WERI-Rb-1 (cell line): Measurements from ENCODE around the gene MIDN.
A peak's percentile ranks its signal among the peaks of the same experiment; 100 is the strongest.

ENCODE experiments used
- DNase-seq: peaks from one replicate; pipeline ENCODE4 v3.0.0-alpha.2; 2020
- H3K27ac ChIP-seq: fragments of 250-450 bp; sonication (Bioruptor Pico); 2 replicates; pipeline ENCODE4 v1.5.1; 2020; ENCODE audit warnings: mild to moderate bottlenecking, moderate library complexity
- H3K27me3 ChIP-seq: fragments of 250-450 bp; sonication (Bioruptor Pico); 2 replicates; pipeline ENCODE4 v1.5.1; 2021; ENCODE audit warnings: mild to moderate bottlenecking, low read depth, moderate library complexity; ENCODE audit not compliant: insufficient read depth, severe bottlenecking
- H3K36me3 ChIP-seq: fragments of 250-450 bp; sonication (Bioruptor Pico); 2 replicates; pipeline ENCODE4 v1.5.1; 2020; ENCODE audit warnings: mild to moderate bottlenecking, moderate library complexity
- H3K4me3 ChIP-seq: 2 replicates; pipeline ENCODE4 v1.5.1; 2011; ENCODE audit warnings: low read depth, mild to moderate bottlenecking, control low read depth, low read length
- H3K9me3 ChIP-seq: fragments of 250-450 bp; sonication (Bioruptor Pico); 2 replicates; pipeline ENCODE4 v1.5.1; 2021; ENCODE audit warnings: mild to moderate bottlenecking, moderate library complexity; ENCODE audit not compliant: severe bottlenecking
- TF ChIP-seq, protein P1 (sequence below): IDR thresholded peaks from 2 replicates; pipeline ENCODE4 v1.5.1; 2011; ENCODE audit warnings: low read depth, mild to moderate bottlenecking, control low read depth, inconsistent platforms, low read length

MIDN gene

DNA sequence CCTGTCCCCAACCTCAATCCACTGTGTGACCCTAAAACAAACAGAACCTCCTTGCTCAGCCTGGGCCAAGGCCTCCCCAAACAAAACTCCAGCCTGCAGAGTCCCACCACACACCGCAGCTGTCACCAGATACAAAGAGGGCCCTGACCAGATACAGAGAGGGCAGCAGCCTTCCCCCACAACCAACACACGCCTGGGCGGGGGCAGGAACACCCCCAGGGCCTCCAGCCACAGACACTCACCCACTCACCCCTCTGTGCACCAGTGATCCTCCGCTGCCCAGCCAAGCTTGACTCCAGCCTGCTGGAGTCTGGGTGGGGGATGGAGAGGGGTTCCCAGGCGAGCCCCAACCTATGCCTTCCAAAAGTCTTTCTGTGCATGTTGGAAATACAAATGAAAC lies 14.8 kb downstream of the MIDN start:
- Histone ChIP-seq H3K4me3 (no peak overlapping the region), H3K27me3 (no peaks in the 10 kb centered on the region), H3K27ac (no peak overlapping the region), H3K36me3 (peaks cover 1% of the 10 kb centered on the region), H3K9me3 (no peaks in the 10 kb centered on the region)
- DNase-seq: no peak
- TF ChIP-seq, protein P1, sequence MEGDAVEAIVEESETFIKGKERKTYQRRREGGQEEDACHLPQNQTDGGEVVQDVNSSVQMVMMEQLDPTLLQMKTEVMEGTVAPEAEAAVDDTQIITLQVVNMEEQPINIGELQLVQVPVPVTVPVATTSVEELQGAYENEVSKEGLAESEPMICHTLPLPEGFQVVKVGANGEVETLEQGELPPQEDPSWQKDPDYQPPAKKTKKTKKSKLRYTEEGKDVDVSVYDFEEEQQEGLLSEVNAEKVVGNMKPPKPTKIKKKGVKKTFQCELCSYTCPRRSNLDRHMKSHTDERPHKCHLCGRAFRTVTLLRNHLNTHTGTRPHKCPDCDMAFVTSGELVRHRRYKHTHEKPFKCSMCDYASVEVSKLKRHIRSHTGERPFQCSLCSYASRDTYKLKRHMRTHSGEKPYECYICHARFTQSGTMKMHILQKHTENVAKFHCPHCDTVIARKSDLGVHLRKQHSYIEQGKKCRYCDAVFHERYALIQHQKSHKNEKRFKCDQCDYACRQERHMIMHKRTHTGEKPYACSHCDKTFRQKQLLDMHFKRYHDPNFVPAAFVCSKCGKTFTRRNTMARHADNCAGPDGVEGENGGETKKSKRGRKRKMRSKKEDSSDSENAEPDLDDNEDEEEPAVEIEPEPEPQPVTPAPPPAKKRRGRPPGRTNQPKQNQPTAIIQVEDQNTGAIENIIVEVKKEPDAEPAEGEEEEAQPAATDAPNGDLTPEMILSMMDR: no peak

DNA sequence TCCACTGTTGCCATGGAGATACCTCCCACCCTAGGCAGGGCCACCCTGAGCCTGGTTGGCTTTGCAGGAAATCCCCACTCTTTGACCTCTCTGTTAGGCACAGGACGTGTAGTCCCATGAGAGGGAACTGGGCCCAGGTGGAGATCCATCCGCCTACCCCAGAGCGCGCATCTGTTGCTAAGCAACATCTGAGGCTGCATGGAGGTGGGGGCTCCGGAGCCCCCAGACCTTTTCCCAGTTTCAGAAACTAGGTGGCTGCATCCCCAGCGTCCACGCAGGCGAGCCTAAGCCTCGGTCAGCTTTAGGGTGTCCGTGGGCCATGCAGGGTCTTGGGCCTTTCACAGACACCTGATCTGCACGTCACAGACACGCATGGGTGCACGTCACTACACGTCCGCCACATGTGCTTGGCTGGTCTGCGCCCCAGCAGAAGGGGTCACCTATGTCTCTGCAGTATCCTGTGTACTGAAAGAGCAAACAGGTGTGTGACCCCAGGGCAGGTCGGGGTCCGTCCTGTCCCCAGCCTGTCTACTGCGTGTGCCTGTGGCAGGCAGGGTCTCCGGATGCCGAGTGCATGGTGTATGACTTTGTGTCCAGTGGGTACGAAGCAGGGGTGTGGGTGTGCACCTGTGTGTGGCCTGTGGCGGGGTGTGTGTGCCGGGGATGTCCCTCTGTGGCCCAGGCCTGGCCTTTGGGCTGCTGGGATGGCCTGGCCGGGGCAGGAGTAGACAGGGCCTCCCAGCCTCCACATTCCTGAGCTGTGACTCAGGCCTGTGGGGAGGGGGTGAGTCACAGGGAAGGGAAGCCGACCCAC lies 16.6 kb downstream of the MIDN start:
- Histone ChIP-seq H3K27me3 (no peaks in the 10 kb centered on the region), H3K27ac (no peak overlapping the region), H3K9me3 (no peaks in the 10 kb centered on the region), H3K4me3 (no peak overlapping the region), H3K36me3 (peaks cover 4% of the 10 kb centered on the region)
- no peak for DNase-seq
- TF ChIP-seq, protein P1: no peak

GRCh38 chr19:1265615-1266128 lies 17.3 kb downstream of the MIDN start:
- Histone ChIP-seq H3K4me3 (peak overlapping the region; percentile 54), H3K36me3 (peaks cover 10% of the 10 kb centered on the region), H3K27me3 (no peaks in the 10 kb centered on the region), H3K9me3 (no peaks in the 10 kb centered on the region), H3K27ac (no peak overlapping the region)
- DNase-seq: no peak
- TF ChIP-seq, protein P1: no peak

DNA sequence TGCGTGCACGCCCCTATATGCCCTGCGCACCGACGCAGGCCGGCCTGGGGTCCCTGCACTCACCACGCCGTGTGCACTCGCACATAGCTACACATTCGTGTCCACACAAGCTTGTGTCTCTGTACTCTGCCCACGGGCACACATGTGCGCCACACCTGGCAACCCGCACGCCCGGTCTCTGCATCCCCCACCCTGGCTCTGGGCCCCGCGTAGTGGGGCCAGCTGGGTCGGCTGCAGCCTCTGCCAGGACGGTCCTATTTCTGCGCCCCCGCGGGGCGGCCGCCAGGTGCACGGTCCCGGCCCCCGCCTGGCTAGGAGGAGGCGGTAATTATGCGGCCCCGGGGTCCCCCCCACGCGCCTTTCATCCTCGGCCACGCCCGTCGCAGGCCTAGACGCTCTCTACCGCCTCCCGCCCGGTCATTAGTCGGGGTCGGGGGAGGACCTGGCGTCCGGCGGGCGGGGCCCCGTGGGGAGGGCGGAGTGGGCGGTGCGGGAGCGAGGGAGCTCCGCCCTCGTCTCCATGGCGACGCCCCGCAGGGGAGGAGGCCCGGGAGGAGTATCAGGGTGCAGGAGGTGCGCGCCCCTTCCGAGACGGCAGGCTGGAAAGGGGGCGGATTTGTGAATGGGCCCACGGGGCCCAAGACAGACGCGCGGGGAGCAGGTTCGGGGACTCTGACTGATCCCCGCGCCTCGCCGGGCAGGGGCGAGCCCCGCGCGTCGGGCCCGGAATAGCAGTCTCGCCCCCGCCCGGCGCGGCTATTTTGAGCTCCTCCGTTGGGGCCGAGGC lies 17.9 kb downstream of the MIDN start:
- DNase-seq: peak; percentile 91
- H3K27me3 ChIP-seq: no peaks in the 10 kb centered on the region
- TF ChIP-seq, protein P1: no peak
- peaks cover 17% of the 10 kb centered on the region for H3K36me3 ChIP-seq
- H3K9me3 ChIP-seq: no peaks in the 10 kb centered on the region
- H3K4me3 ChIP-seq: peak overlapping the region; percentile 54
- H3K27ac ChIP-seq: peak overlapping the region; percentile 73

DNA sequence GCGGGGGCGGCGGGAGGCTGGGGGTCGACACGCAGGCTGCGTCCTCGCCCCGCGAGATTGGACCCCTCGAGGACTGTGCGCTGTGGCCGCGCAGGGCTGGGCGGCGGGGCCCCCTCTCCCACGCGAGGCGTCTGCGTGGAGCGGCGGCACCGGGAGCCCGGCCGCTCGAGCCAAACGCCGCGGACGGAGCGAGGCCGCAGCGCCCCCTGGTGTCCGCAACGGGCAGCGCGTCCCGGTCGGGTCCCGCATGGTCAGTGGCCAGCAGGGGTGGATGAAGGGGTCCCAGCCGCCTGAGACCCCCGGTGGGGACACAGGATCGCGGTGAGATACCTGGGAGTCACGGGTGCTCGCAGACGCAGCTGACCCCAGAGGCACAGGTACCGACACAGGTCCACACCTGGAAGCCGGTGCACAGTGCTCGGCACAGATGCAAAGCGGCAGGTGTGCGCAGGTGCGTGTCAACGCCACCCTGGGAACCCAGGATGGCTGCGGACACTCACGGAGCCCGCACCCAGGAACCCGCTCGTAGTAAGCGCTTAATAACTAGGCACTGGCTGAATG lies 18.6 kb downstream of the MIDN start:
- H3K36me3 ChIP-seq: peaks cover 24% of the 10 kb centered on the region
- TF ChIP-seq, protein P1: peak; percentile 94
- peak overlapping the region; percentile 73 for H3K27ac ChIP-seq
- H3K9me3 ChIP-seq: no peaks in the 10 kb centered on the region
- no peaks in the 10 kb centered on the region for H3K27me3 ChIP-seq
- H3K4me3 ChIP-seq: peak overlapping the region; percentile 54
- DNase-seq: peak; percentile 68
